Right atrium auricular region (tissue), 2 donors: Measurements from ENCODE around the gene AGTRAP. TPM values are rescaled to one million over a fixed set of nuclear protein-coding genes. Genes with fewer than 3 reads are reported as not detected.

Source experiments
- DNase-seq: peaks from one replicate; pipeline ENCODE4 v3.0.0-alpha.2; 2019; ENCODE audit warnings: low spot score
- H3K27ac ChIP-seq, 2 donors: fragments of 200-600 bp; sonication (generic); 1 replicate in 1 of 2; 2 replicates in 1 of 2; pipeline ENCODE4 v1.5.1; 2016 to 2019
- H3K27me3 ChIP-seq, 2 donors: fragments of 200-600 bp; sonication (generic); one replicate each; pipeline versions ENCODE4 v1.5.1 to v1.6.0; 2017 to 2019
- H3K36me3 ChIP-seq: fragments of 200-600 bp; sonication (generic); one replicate; pipeline ENCODE4 v1.5.1; 2016
- H3K4me1 ChIP-seq, 2 donors: fragments of 200-600 bp; sonication (generic); one replicate each; pipeline versions ENCODE4 v1.5.1 to v1.6.0; 2017 to 2019
- H3K4me3 ChIP-seq, 2 donors: fragments of 200-600 bp; sonication (generic); 1 replicate in 1 of 2; 2 replicates in 1 of 2; pipeline ENCODE4 v1.5.1; 2017 to 2019; ENCODE audit warnings: mild to moderate bottlenecking in 1 of 2, moderate library complexity in 1 of 2
- H3K9me3 ChIP-seq, 2 donors: fragments of 200-600 bp; sonication (generic); one replicate each; pipeline ENCODE4 v1.5.1; 2019
- CTCF ChIP-seq, 2 donors: fragments of 200-600 bp; sonication (generic); IDR thresholded peaks; one replicate each; pipeline ENCODE4 v1.5.1; 2019; ENCODE audit warnings: antibody characterized with exemption in 2 of 2
- total RNA-seq, 2 donors: library from RNA; depleted of rRNA; stranded (reverse); fragments of >200 nt; gene quantifications; one replicate each; pipeline ENCODE4 v1.1.0, GENCODE V29; 2016

Gene AGTRAP
- total RNA-seq, 2 donors from 2014 or later: 20.8 to 47.2 TPM

GRCh38 chr1:11751087-11751486 is 15.2 kb downstream of the AGTRAP start:
- H3K4me1 ChIP-seq: peaks cover 0 to 22% of the 10 kb centered on the region in 2 donors
- H3K9me3 ChIP-seq: no peaks in the 10 kb centered on the region
- H3K36me3 ChIP-seq: peaks cover 21% of the 10 kb centered on the region
- H3K27me3 ChIP-seq: no peaks in the 10 kb centered on the region
- no peak overlapping the region for H3K4me3 ChIP-seq
- DNase-seq: no peak
- TF ChIP-seq CTCF (IDR thresholded peaks at IDR 0.05): no peak
- H3K27ac ChIP-seq: no peak overlapping the region

- H3K4me1 ChIP-seq: peaks cover 0 to 9% of the 10 kb centered on the region in 2 donors
- no peaks in the 10 kb centered on the region for H3K9me3 ChIP-seq
- TF ChIP-seq CTCF (IDR thresholded peaks at IDR 0.05): no peak
- H3K4me3 ChIP-seq: no peak overlapping the region
- no peak for DNase-seq
- no peaks in the 10 kb centered on the region for H3K27me3 ChIP-seq
- H3K36me3 ChIP-seq: peaks cover 21% of the 10 kb centered on the region
- H3K27ac ChIP-seq: no peak overlapping the region
Observed at GRCh38 chr1:11752359-11753088, 16.6 kb downstream of the AGTRAP start.

GRCh38 chr1:11753555-11754208 is 17.7 kb downstream of the AGTRAP start:
- TF ChIP-seq CTCF (IDR thresholded peaks at IDR 0.05): no peak
- peaks cover 0 to 6% of the 10 kb centered on the region in 2 donors for H3K4me1 ChIP-seq
- no peak for DNase-seq
- no peaks in the 10 kb centered on the region for H3K27me3 ChIP-seq
- H3K27ac ChIP-seq: no peak overlapping the region
- H3K9me3 ChIP-seq: no peaks in the 10 kb centered on the region
- H3K36me3 ChIP-seq: peaks cover 16% of the 10 kb centered on the region
- H3K4me3 ChIP-seq: no peak overlapping the region

- no peaks in the 10 kb centered on the region for H3K36me3 ChIP-seq
- no peaks in the 10 kb centered on the region for H3K9me3 ChIP-seq
- DNase-seq: no peak
- H3K4me1 ChIP-seq: peaks cover 0 to 3% of the 10 kb centered on the region in 2 donors
- H3K27me3 ChIP-seq: no peaks in the 10 kb centered on the region
- TF ChIP-seq CTCF (IDR thresholded peaks at IDR 0.05): no peak
- H3K27ac ChIP-seq: no peak overlapping the region
- no peak overlapping the region for H3K4me3 ChIP-seq
Observed at GRCh38 chr1:11757047-11757446, 21.1 kb downstream of the AGTRAP start.

GRCh38 chr1:11759791-11760190 is 23.9 kb downstream of the AGTRAP start:
- Histone ChIP-seq H3K27me3 (no peaks in the 10 kb centered on the region), H3K9me3 (no peaks in the 10 kb centered on the region), H3K27ac (no peak overlapping the region), H3K4me1 (peaks cover 0 to 5% of the 10 kb centered on the region in 2 donors), H3K36me3 (no peaks in the 10 kb centered on the region), H3K4me3 (no peak overlapping the region)
- DNase-seq: no peak
- no peak for TF ChIP-seq CTCF (IDR thresholded peaks at IDR 0.05)
